CD4-positive, alpha-beta T cell (primary cell): ENCODE measurements around the gene KLHL11. TPM values are rescaled to one million over a fixed set of nuclear protein-coding genes. Genes with fewer than 3 reads are reported as not detected.

Experiments
- ATAC-seq: fragments of 200-7000 bp; cut with Tn5 transposase; one replicate; pipeline ENCODE4 v1.10.0; 2022; ENCODE audit warnings: mild to moderate bottlenecking; ENCODE audit not compliant: poor library complexity
- CTCF ChIA-PET: fragments of 350-600 bp; sonication (Branson Sonifier 250); formaldehyde crosslinking; loops from one replicate; lab custom pipeline; 2021; ENCODE audit warnings: antibody characterized with exemption, inconsistent platforms; lab: Charles Lee
- POLR2A ChIA-PET: fragments of 350-600 bp; sonication (Branson Sonifier 250); formaldehyde crosslinking; loops from one replicate; lab custom pipeline; 2021; ENCODE audit warnings: antibody characterized with exemption, inconsistent platforms; lab: Charles Lee
- DNase-seq, 14 experiments: peaks; one replicate each; pipeline ENCODE4 v3.0.0-alpha.2; 2013 to 2020; ENCODE audit warnings: mixed read lengths in 2 of 14
- H3K27ac ChIP-seq, 2 donors: one replicate each; pipeline versions ENCODE4 v1.5.1 to v1.7.0; 2013; ENCODE audit warnings: low read length in 2 of 2, low read depth in 1 of 2, mild to moderate bottlenecking in 1 of 2
- H3K27me3 ChIP-seq, 2 experiments: 1 replicate in 1 of 2; 2 replicates in 1 of 2; pipeline versions ENCODE4 v1.6.1 to v1.7.0; 2013; ENCODE audit warnings: low read length in 2 of 2, control low read depth in 1 of 2, mild to moderate bottlenecking in 1 of 2, moderate library complexity in 1 of 2; ENCODE audit not compliant: insufficient read depth in 2 of 2, control insufficient read depth in 1 of 2
- H3K36me3 ChIP-seq: one replicate; pipeline ENCODE4 v1.6.1; 2013; ENCODE audit warnings: low read length, control low read depth; ENCODE audit not compliant: insufficient read depth
- H3K4me1 ChIP-seq: one replicate; pipeline ENCODE4 v1.6.1; 2013; ENCODE audit warnings: low read length, control low read depth; ENCODE audit not compliant: insufficient read depth
- H3K4me3 ChIP-seq: one replicate; pipeline ENCODE4 v1.5.1; 2013; ENCODE audit warnings: mild to moderate bottlenecking, low read length, moderate library complexity
- H3K9me3 ChIP-seq, 2 experiments: 1 replicate in 1 of 2; 2 replicates in 1 of 2; pipeline versions ENCODE4 v1.6.1 to v1.7.0; 2013; ENCODE audit warnings: low read length in 2 of 2, mild to moderate bottlenecking in 2 of 2, control low read depth in 1 of 2, moderate library complexity in 1 of 2; ENCODE audit not compliant: control insufficient read depth in 1 of 2, insufficient read depth in 1 of 2
- H3K27ac Mint-ChIP-seq: one replicate; pipeline ENCODE4 v1.8.0; 2020; ENCODE audit warnings: mixed read lengths
- H3K27me3 Mint-ChIP-seq: one replicate; pipeline ENCODE4 v1.8.0; 2021; ENCODE audit warnings: mixed read lengths
- H3K36me3 Mint-ChIP-seq: one replicate; pipeline ENCODE4 v1.8.0; 2021; ENCODE audit warnings: low read depth, mixed read lengths
- H3K4me1 Mint-ChIP-seq: one replicate; pipeline ENCODE4 v1.8.0; 2021; ENCODE audit warnings: low read depth, mixed read lengths
- H3K4me3 Mint-ChIP-seq: one replicate; pipeline ENCODE4 v1.8.0; 2020; ENCODE audit warnings: mild to moderate bottlenecking, mixed read lengths
- H3K9me3 Mint-ChIP-seq: one replicate; pipeline ENCODE4 v1.8.0; 2020; ENCODE audit warnings: mixed read lengths
- intact Hi-C, 2 experiments: fragments of 100-400 bp; cut with DNase I in 1 of 2; cut with micrococcal nuclease in 1 of 2; formaldehyde crosslinking; loops; one replicate each; pipeline versions ENCODE4 v1.15.1 to v1.9.0; 2023 to 2025; cut with DNase I, micrococcal nuclease
- total RNA-seq, 174 experiments: library from RNA in 2 of 174; stranded (reverse) in 2 of 174; gene quantifications; one replicate each; pipeline ENCODE4 v1.2.3 and lab custom pipeline; 2021 to 2026
- TF ChIP-seq, protein P1 (sequence below): fragments of 200-600 bp; IDR thresholded peaks from one replicate; pipeline ENCODE4 v1.8.0; 2022; ENCODE audit warnings: antibody characterized with exemption, mild to moderate bottlenecking

Gene KLHL11
- total RNA-seq, 2 experiments from 2014 or later = 32.9 to 34.0 TPM

DNA sequence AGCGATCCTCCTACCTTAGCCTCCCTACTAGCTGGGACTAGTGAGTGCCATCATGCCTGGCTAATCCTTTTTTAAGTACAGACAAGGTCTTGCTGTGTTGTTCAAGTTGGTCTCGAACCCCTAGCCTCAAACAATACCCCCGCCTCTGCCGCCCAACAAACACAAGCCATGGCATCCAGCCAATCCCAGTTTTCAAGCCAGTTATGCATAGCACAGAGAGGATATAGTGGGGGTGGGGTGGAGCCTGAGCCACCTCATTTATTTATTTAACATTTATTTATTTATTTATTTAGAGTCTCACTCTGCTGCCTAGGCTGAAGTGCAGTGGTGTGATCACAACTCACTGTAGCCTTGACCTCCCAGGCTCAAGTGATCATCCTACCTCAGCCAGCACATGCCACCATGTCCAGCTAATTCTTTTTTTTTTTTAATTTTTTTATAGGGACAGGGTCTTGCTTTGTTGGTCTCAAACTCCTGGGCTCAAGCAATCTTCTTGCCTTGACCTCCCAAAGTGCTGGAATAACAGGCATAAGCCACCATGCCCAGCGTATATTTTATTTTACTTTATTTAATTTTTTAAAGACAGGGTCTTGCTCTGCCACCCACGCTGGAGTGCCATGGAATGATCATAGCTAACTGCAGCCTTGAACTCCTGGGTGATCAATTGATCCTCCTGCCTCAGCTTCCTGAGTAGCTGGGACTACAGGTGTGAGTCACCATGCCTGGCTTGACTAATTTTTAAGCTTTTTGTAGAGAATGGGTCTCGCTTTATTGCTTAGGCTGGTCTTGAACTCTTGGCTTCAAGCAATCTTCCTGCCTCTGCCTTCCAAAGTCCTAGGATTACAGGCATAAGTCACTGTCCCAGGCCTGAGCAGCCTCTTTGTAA, 26.2 kb upstream of the KLHL11 start:
- no peaks in the 10 kb centered on the region for H3K27me3 ChIP-seq
- Mint-ChIP-seq H3K9me3 (no peaks in the 10 kb centered on the region), H3K36me3 (peaks cover 63% of the 10 kb centered on the region), H3K27me3 (no peaks in the 10 kb centered on the region), H3K27ac (no peak overlapping the region), H3K4me1 (no peaks in the 10 kb centered on the region), H3K4me3 (no peak overlapping the region)
- ATAC-seq (no peak), DNase-seq (no peak)
- H3K4me3 ChIP-seq = no peak overlapping the region
- H3K27ac ChIP-seq = no peak overlapping the region
- no peaks in the 10 kb centered on the region for H3K9me3 ChIP-seq
- ChIA-PET POLR2A (no interaction called here), CTCF (no interaction called here)
- TF ChIP-seq, protein P1, sequence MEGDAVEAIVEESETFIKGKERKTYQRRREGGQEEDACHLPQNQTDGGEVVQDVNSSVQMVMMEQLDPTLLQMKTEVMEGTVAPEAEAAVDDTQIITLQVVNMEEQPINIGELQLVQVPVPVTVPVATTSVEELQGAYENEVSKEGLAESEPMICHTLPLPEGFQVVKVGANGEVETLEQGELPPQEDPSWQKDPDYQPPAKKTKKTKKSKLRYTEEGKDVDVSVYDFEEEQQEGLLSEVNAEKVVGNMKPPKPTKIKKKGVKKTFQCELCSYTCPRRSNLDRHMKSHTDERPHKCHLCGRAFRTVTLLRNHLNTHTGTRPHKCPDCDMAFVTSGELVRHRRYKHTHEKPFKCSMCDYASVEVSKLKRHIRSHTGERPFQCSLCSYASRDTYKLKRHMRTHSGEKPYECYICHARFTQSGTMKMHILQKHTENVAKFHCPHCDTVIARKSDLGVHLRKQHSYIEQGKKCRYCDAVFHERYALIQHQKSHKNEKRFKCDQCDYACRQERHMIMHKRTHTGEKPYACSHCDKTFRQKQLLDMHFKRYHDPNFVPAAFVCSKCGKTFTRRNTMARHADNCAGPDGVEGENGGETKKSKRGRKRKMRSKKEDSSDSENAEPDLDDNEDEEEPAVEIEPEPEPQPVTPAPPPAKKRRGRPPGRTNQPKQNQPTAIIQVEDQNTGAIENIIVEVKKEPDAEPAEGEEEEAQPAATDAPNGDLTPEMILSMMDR = no peak
- no peaks in the 10 kb centered on the region for H3K4me1 ChIP-seq
- peaks cover 89% of the 10 kb centered on the region for H3K36me3 ChIP-seq
- intact Hi-C loops = no loop called here

DNA sequence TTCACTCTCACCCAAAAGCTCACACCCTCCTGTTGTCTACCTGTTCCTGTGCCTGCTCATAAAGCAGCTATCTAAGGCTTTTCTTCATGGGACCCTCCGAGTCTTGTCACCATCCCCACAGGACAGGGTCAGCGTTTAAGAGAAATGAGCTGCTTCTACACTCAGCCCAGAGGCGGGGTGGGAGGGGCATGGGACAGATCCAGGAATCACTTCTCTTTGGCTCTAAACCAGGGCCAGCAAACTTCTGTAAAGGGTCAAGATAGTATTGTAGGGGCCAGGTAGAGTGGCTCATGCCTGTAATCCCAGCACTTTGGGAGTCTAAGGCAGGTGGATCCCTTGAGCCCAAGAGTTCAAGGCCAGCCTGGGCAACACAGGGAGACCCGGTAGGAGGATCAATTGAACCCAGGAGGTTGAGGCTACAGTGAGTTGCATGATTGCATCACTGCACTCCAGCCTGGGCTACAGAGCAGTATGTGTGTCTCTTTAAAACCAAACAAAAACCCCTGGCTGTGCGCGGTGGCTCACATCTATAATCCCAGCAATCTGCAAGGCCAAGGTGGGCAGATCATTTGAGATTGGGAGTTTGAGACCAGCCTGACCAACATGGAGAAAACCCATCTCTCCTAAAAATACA, 23.2 kb upstream of the KLHL11 start:
- ATAC-seq (no peak), DNase-seq (no peak)
- Mint-ChIP-seq H3K27ac (no peak overlapping the region), H3K9me3 (no peaks in the 10 kb centered on the region), H3K36me3 (peaks cover 76% of the 10 kb centered on the region), H3K27me3 (no peaks in the 10 kb centered on the region), H3K4me1 (no peaks in the 10 kb centered on the region), H3K4me3 (no peak overlapping the region)
- POLR2A ChIA-PET = no interaction called here
- Histone ChIP-seq H3K9me3 (no peaks in the 10 kb centered on the region), H3K36me3 (peaks cover 92% of the 10 kb centered on the region), H3K27ac (no peak overlapping the region), H3K4me1 (no peaks in the 10 kb centered on the region), H3K4me3 (no peak overlapping the region), H3K27me3 (no peaks in the 10 kb centered on the region)
- TF ChIP-seq, protein P1 = no peak
- intact Hi-C loops = no loop called here
- CTCF ChIA-PET = no interaction called here

DNA sequence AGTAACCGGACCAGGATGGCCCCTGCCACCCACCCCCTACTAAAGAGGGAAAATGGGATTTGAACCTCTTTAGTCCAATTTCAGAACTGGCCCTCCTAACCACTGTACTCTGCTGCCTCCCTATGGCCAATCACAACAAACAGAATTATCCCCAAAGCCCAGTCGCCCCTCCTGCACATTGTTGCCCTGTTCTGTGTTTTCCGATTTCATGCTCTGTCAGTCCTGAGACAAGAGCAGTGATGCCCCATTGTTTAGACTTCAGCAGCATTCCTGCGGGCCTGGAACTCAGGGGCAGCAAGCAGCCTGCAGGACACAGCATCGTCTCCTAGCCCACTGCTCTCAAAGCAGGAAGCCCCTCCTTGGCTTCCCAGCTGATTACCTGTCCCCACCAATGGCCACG, 20.5 kb upstream of the KLHL11 start:
- Mint-ChIP-seq H3K4me3 (no peak overlapping the region), H3K36me3 (peaks cover 73% of the 10 kb centered on the region), H3K9me3 (no peaks in the 10 kb centered on the region), H3K4me1 (no peaks in the 10 kb centered on the region), H3K27ac (no peak overlapping the region), H3K27me3 (no peaks in the 10 kb centered on the region)
- peaks cover 87% of the 10 kb centered on the region for H3K36me3 ChIP-seq
- ChIA-PET POLR2A (no interaction called here), CTCF (no interaction called here)
- no peak overlapping the region for H3K4me3 ChIP-seq
- ATAC-seq (no peak), DNase-seq (peak in 2 of 14 experiments; percentile 16 to 25)
- H3K27me3 ChIP-seq = no peaks in the 10 kb centered on the region
- TF ChIP-seq, protein P1 = peak; percentile 20
- intact Hi-C loops = loop anchor here (1.0 to 2.0 kb wide), 2 partner anchors 147 to 149 kb away; no protein-coding TSS in a partner anchor
- H3K27ac ChIP-seq = no peak overlapping the region
- H3K9me3 ChIP-seq = no peaks in the 10 kb centered on the region
- no peaks in the 10 kb centered on the region for H3K4me1 ChIP-seq
